H7 (cell line): ENCODE results near the gene LRP1. TPM values are rescaled to one million over a fixed set of nuclear protein-coding genes. Genes with fewer than 3 reads are reported as not detected.
A peak's percentile ranks its signal among the peaks of the same experiment; 100 is the strongest.

Experiments used
- DNase-seq: peaks from one replicate; pipeline ENCODE4 v3.0.0; 2012
- H3K27me3 ChIP-seq: 2 replicates; pipeline ENCODE4 v1.6.0; 2011; ENCODE audit warnings: mild to moderate bottlenecking, low read length; ENCODE audit not compliant: control insufficient read depth, insufficient read depth
- H3K36me3 ChIP-seq: replicated peaks from 2 replicates; pipeline ENCODE4 v1.5.1; 2011; ENCODE audit warnings: low read length; ENCODE audit not compliant: control insufficient read depth, insufficient read depth
- H3K4me3 ChIP-seq: 2 replicates; pipeline ENCODE4 v1.5.1; 2011; ENCODE audit warnings: low read depth, mild to moderate bottlenecking, control low read depth, low read length, moderate library complexity; ENCODE audit not compliant: insufficient read depth
- total RNA-seq: library from RNA; depleted of rRNA; stranded (reverse); fragments of >200 nt; shearing (Covaris generic); gene quantifications from 2 replicates; pipeline ENCODE4 v1.2.3, GENCODE V29; 2014

Gene LRP1
- total RNA-seq, 1 experiment from 2014 or later, result 17.3 TPM

- Histone ChIP-seq H3K27me3 (peaks cover 24% of the 10 kb centered on the region), H3K36me3 (peaks cover 30% of the 10 kb centered on the region), H3K4me3 (no peak overlapping the region)
- DNase-seq, result no peak
Observed at GRCh38 chr12:57210926-57211692, 82.8 kb downstream of the LRP1 start.

- H3K4me3 ChIP-seq, result no peak overlapping the region
- H3K27me3 ChIP-seq, result peaks cover 31% of the 10 kb centered on the region
- no peak for DNase-seq
- peaks cover 25% of the 10 kb centered on the region for H3K36me3 ChIP-seq
Observed at GRCh38 chr12:57211791-57212700, 83.8 kb downstream of the LRP1 start.

- Histone ChIP-seq H3K27me3 (peaks cover 37% of the 10 kb centered on the region), H3K36me3 (peaks cover 23% of the 10 kb centered on the region), H3K4me3 (no peak overlapping the region)
- DNase-seq, result no peak
Observed at GRCh38 chr12:57212701-57213057, 84.4 kb downstream of the LRP1 start.

GRCh38 chr12:57213058-57213715, 84.9 kb downstream of the LRP1 start:
- peak; percentile 96 for DNase-seq
- Histone ChIP-seq H3K27me3 (peaks cover 42% of the 10 kb centered on the region), H3K36me3 (peaks cover 23% of the 10 kb centered on the region), H3K4me3 (no peak overlapping the region)

- DNase-seq, result no peak
- no peak overlapping the region for H3K4me3 ChIP-seq
- peaks cover 49% of the 10 kb centered on the region for H3K27me3 ChIP-seq
- H3K36me3 ChIP-seq, result peaks cover 20% of the 10 kb centered on the region
Observed at GRCh38 chr12:57213763-57214397, 85.6 kb downstream of the LRP1 start.

GRCh38 chr12:57214398-57214781, 86.1 kb downstream of the LRP1 start:
- Histone ChIP-seq H3K4me3 (no peak overlapping the region), H3K27me3 (peaks cover 54% of the 10 kb centered on the region), H3K36me3 (peaks cover 16% of the 10 kb centered on the region)
- DNase-seq, result peak; percentile 95

GRCh38 chr12:57215065-57215464, 86.8 kb downstream of the LRP1 start:
- Histone ChIP-seq H3K27me3 (peaks cover 61% of the 10 kb centered on the region), H3K4me3 (no peak overlapping the region), H3K36me3 (peaks cover 11% of the 10 kb centered on the region)
- DNase-seq, result no peak

- H3K27me3 ChIP-seq, result peaks cover 66% of the 10 kb centered on the region
- DNase-seq, result no peak
- no peak overlapping the region for H3K4me3 ChIP-seq
- H3K36me3 ChIP-seq, result peaks cover 9% of the 10 kb centered on the region
Observed at GRCh38 chr12:57215668-57216013, 87.4 kb downstream of the LRP1 start.

- DNase-seq, result peak; percentile 98
- H3K36me3 ChIP-seq, result peaks cover 4% of the 10 kb centered on the region
- peak within 1 kb of the TSS; percentile 48 for H3K4me3 ChIP-seq
- H3K27me3 ChIP-seq, result peaks cover 73% of the 10 kb centered on the region
Observed at GRCh38 chr12:57216014-57216911, 88.0 kb downstream of the LRP1 start, which contains the start of gene NXPH4. TSS of gene NXPH4 (plus strand) at chr12:57216794. CDS start at chr12:57216970, 176 bp downstream.

GRCh38 chr12:57216921-57217879, 88.9 kb downstream of the LRP1 start:
- DNase-seq, result peak; percentile 81
- Histone ChIP-seq H3K4me3 (peak overlapping the region; percentile 48), H3K36me3 (no peaks in the 10 kb centered on the region), H3K27me3 (peaks cover 82% of the 10 kb centered on the region)

GRCh38 chr12:57218030-57218853, 90.0 kb downstream of the LRP1 start:
- no peak for DNase-seq
- Histone ChIP-seq H3K27me3 (peaks cover 92% of the 10 kb centered on the region), H3K4me3 (no peak overlapping the region), H3K36me3 (no peaks in the 10 kb centered on the region)
